ENCODE data around the gene TRIM56.
"Not testable (repeated sequence)": the region's sequence is repeated elsewhere in the genome, so short reads cannot be mapped to it uniquely, and the experiment has no call there.

The TRIM56 gene

DNA sequence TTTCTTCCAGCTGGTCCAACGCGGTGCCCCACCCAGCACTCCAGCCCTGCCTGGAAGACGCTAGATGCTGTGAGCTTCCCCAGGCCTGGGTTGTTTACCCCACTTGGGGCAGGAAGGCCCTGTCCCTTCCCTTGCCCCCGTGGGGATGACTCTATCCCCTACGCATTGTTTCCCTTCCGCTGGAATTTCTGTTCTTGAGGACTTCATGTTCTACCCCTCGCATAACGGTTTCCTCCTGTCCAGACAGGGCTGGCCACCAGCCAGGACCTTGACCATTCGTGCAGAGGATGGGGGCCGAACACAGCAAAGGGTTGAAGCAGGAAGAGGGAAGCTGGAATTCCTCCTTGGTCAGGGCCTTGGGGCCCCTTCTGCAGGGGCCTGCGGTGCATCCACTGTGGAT lies 27.0 kb downstream of the TRIM56 start:
- peaks cover 39% of the 10 kb centered on the region for H3K4me1 Mint-ChIP-seq (ENCODE audit: low read depth)
- intact Hi-C loops (cut with micrococcal nuclease): no loop called here
- H3K4me3 Mint-ChIP-seq: no peak overlapping the region
- no peak overlapping the region for H3K27ac Mint-ChIP-seq
- H3K27me3 Mint-ChIP-seq: peaks cover 25% of the 10 kb centered on the region
- H3K9me3 Mint-ChIP-seq: no peaks in the 10 kb centered on the region
- no peaks in the 10 kb centered on the region for H3K36me3 Mint-ChIP-seq (ENCODE audit: low read depth)

DNA sequence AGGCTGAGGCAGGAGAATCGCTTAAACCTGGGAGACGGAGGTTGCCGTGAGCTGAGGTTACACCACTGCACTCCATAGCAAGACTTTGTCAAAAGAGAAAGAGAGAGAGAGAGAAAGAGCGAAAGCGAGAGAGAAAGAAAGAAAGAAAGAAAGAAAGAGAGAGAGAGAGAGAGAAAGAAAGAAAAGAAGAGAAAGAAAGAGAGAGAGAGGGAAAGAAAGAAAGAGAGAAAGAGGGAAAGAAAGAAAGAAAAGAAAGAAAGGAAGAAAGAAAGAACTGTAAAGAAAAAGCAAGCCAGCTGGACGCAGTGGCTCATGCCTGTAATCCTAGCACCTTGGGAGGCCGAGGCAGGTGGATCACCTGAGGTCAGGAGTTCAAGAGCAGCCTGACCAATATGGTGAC lies 27.9 kb downstream of the TRIM56 start:
- H3K36me3 Mint-ChIP-seq (ENCODE audit: low read depth); H3K27ac Mint-ChIP-seq; H3K4me3 Mint-ChIP-seq; H3K9me3 Mint-ChIP-seq; intact Hi-C loops (cut with micrococcal nuclease): not testable (repeated sequence)
- Mint-ChIP-seq H3K4me1 (ENCODE audit: low read depth) (peaks cover 34% of the 10 kb centered on the region), H3K27me3 (peaks cover 34% of the 10 kb centered on the region)

DNA sequence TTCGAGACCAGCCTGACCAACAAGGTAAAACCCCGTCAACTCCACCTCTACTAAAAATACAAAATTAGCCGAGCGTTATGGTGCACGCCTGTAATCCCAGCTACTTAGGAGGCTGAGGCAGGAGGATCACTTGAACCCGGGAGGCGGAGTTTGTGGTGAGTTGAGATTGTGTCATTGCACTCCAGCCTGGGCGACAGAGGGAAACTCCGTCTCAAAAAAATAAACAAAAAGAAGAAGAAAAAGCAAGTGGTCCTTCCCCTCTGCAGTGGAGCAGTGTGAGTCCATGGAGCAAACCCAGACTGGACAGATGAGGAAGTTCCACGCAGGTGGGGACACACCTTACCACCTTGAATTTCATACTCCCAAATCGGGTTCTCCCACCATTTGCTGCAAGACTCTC lies 28.6 kb downstream of the TRIM56 start:
- Mint-ChIP-seq H3K27me3 (peaks cover 38% of the 10 kb centered on the region), H3K4me1 (ENCODE audit: low read depth) (peaks cover 30% of the 10 kb centered on the region), H3K27ac (no peak overlapping the region), H3K9me3 (no peaks in the 10 kb centered on the region), H3K36me3 (ENCODE audit: low read depth) (no peaks in the 10 kb centered on the region), H3K4me3 (no peak overlapping the region)
- intact Hi-C loops (cut with micrococcal nuclease): no loop called here

DNA sequence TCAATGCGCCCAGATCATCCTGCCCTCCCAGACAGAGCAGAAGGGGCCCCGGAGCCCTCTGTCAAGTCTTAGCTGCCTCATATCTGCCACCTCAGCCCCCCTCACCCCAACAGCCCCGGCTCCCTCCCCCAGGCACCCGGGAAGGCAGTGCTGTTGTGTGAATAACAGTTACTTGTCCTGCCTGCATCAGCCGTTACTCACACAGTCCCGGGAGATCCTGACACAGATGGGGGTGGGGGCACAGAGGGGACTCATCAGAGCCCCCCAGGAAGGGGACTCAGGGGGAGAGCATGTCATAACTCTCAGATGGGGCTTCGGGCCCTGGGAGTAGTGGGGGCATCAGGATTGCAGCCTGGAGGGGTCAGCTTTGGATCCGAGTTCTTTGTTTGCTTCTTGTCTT lies 29.2 kb downstream of the TRIM56 start:
- Mint-ChIP-seq H3K4me3 (no peak overlapping the region), H3K36me3 (ENCODE audit: low read depth) (no peaks in the 10 kb centered on the region), H3K4me1 (ENCODE audit: low read depth) (peaks cover 25% of the 10 kb centered on the region), H3K27ac (no peak overlapping the region), H3K9me3 (no peaks in the 10 kb centered on the region), H3K27me3 (peaks cover 40% of the 10 kb centered on the region)
- intact Hi-C loops (cut with micrococcal nuclease): no loop called here

DNA sequence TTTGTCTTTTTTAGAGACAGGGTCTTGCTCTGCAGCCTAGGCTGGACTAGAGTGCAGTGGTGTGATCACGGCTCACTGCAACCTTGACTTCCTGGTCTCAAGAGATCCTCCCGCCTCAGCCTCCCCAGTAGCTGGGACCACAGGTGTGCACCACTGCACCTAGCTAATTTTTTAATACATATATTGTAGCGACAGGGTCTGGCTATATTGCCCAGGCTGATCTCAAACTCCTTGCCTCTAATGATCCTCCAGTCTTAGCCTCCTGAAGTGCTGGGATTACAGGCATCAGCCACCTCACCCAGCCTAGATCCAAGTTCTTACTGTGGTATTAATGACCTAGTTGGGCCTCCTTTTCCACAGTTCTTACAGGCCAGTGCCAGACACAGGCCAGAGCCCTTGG lies 29.9 kb downstream of the TRIM56 start:
- Mint-ChIP-seq H3K36me3 (ENCODE audit: low read depth) (no peaks in the 10 kb centered on the region), H3K27ac (no peak overlapping the region), H3K27me3 (peaks cover 46% of the 10 kb centered on the region), H3K9me3 (no peaks in the 10 kb centered on the region), H3K4me3 (no peak overlapping the region), H3K4me1 (ENCODE audit: low read depth) (peaks cover 25% of the 10 kb centered on the region)
- intact Hi-C loops (cut with micrococcal nuclease): no loop called here

DNA sequence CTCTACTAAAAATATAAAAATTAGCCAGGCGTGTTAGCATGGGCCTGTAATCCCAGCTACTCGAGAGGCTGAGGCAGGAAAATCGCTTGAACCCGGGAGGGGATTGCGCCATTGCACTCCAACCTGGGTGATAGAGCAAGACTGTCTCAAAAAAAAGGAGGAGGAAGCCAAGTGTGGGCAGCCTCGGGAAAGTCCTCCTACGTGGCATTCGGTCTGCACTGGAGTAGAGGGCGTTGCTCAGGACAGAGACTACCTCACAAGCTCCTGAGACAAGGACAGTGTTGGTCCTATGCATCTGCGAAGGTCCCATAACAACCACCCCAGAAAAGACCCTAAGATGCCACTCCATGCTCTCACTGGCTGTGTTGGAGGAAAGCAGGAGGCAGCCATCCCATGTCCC lies 31.6 kb downstream of the TRIM56 start:
- intact Hi-C loops (cut with micrococcal nuclease): no loop called here
- peaks cover 62% of the 10 kb centered on the region for H3K27me3 Mint-ChIP-seq
- no peaks in the 10 kb centered on the region for H3K9me3 Mint-ChIP-seq
- no peaks in the 10 kb centered on the region for H3K36me3 Mint-ChIP-seq (ENCODE audit: low read depth)
- no peak overlapping the region for H3K4me3 Mint-ChIP-seq
- no peak overlapping the region for H3K27ac Mint-ChIP-seq
- peaks cover 32% of the 10 kb centered on the region for H3K4me1 Mint-ChIP-seq (ENCODE audit: low read depth)

DNA sequence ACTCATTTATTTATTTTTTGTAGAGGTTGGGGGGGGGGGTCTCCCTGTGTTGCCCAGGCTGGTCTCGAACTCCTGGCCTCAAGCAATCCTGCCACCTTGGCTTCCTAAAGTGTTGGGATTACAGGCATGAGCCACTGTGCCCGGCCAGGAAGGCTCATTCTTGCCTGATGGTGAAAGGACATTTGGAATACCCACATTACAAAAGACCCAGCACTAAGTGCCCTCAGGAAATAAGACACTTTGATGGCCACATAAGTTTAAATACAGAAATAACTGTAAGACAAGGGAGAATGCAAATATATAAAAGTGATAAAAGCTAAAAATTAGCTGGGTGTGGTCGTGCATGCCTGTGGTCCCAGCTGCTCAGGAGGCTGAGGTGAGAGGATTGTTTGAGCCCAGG lies 33.6 kb downstream of the TRIM56 start:
- Mint-ChIP-seq H3K27me3 (peaks cover 76% of the 10 kb centered on the region), H3K4me1 (ENCODE audit: low read depth) (peaks cover 44% of the 10 kb centered on the region), H3K27ac (no peak overlapping the region), H3K9me3 (no peaks in the 10 kb centered on the region), H3K4me3 (no peak overlapping the region), H3K36me3 (ENCODE audit: low read depth) (no peaks in the 10 kb centered on the region)
- intact Hi-C loops (cut with micrococcal nuclease): no loop called here

DNA sequence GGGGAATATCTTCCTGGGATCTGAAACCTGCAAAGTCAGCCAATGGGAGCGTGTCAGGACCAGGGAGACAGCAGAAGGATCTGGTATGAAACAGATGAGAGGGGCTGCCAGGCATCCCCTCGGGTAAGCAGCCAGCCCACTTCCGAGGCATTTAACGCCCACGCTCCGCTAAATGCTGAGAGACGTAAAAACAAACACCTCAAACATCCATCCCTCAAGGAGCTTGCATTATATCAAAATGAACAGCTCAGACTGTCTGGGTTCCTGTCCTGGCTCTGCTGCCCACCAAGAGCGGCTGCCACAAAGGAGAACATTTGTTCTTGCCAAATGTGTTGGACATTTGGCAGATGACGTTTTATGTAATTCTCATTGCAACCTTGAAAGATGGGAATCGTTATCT lies 34.6 kb downstream of the TRIM56 start:
- H3K27me3 Mint-ChIP-seq: peaks cover 74% of the 10 kb centered on the region
- no peaks in the 10 kb centered on the region for H3K36me3 Mint-ChIP-seq (ENCODE audit: low read depth)
- peaks cover 46% of the 10 kb centered on the region for H3K4me1 Mint-ChIP-seq (ENCODE audit: low read depth)
- intact Hi-C loops (cut with micrococcal nuclease): no loop called here
- no peak overlapping the region for H3K4me3 Mint-ChIP-seq
- H3K9me3 Mint-ChIP-seq: no peaks in the 10 kb centered on the region
- no peak overlapping the region for H3K27ac Mint-ChIP-seq

DNA sequence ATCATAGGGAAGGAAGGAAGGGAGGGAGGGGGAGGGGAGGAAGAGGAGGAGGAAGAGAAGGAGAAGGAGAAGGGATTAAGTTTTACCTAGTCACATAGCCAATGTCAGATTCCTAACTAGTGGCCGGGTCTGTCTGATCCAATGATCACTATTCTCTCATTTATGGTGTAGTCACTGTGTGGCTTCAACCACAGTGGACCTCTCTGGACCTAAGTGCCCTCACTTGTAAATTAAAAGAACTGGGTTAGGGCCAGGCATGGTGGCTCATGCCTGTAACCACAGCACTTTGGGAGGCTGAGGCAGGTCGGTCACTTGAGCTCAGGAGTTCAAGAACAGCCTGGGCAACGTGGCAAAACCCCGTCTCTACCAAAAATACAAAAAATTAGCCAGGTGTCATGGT lies 35.0 kb downstream of the TRIM56 start:
- Mint-ChIP-seq H3K4me3 (no peak overlapping the region), H3K4me1 (ENCODE audit: low read depth) (peaks cover 50% of the 10 kb centered on the region), H3K27me3 (peaks cover 76% of the 10 kb centered on the region), H3K36me3 (ENCODE audit: low read depth) (no peaks in the 10 kb centered on the region), H3K9me3 (no peaks in the 10 kb centered on the region), H3K27ac (no peak overlapping the region)
- intact Hi-C loops (cut with micrococcal nuclease): no loop called here

DNA sequence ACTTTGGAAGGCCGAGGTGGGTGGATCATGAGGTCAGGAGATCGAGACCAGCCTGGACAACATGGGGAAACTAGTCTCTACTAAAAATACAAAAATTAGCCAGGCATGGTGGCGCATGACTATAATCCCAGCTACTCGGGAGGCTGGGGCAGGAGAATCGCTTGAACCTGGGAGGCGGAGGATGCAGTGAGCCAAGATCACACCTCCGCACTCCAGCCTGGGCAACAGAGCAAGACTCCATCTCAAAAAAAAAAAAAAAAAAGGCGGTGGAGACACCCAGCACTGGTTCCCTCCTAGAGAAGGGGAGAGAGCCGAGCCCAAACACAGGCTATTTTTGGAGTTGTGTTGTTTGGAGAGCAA lies 36.3 kb downstream of the TRIM56 start:
- H3K4me3 Mint-ChIP-seq; H3K9me3 Mint-ChIP-seq; H3K36me3 Mint-ChIP-seq (ENCODE audit: low read depth); intact Hi-C loops (cut with micrococcal nuclease): not testable (repeated sequence)
- Mint-ChIP-seq H3K27me3 (peaks cover 81% of the 10 kb centered on the region), H3K27ac (peak overlapping the region; percentile 17), H3K4me1 (ENCODE audit: low read depth) (peaks cover 63% of the 10 kb centered on the region)

DNA sequence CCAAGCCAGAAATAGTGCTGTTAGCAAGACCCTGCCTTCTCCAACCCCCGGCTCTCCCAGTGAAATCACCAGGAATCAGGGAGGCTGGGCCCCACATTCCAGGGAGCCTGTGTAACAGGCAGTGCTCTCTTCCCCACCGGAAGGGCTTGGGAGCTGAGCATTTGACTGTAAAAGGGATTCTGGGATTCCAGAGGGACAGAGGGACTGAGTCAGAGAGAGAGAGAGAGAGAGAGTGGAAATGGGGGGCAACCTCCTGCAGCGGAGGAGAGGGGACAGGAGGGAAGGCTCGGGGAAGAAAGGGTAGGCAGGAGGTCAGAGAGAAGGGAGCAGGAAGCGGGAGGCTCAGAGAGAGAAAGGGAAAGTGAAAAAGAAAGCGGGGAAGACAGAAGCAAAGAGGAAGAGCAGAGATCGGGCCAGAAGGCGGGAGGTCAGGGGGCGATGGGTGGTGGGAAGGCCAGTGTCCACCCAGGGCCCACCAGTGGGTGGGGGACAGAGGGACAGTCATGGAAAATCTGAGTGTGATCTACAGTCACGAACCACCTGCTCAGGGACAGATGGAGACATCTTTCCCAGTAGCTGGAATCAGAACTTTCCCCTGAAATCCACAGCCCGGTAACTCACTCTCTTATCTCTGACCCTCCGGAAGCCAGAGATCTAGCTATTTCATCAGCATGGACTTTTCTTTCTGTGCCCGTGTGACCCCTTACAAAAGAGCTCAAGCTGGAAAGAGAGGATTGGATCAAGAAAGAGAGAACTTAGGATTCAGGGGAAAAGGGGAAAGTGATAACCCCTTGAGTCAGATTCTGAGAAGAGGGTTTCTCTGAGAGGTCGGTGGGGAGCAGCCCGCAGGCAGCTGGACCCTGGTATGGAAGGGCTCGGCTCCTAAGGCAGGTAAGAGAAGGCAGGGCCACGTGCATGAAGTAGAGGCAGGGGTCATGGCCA lies 37.0 kb downstream of the TRIM56 start:
- Mint-ChIP-seq H3K27me3 (peaks cover 84% of the 10 kb centered on the region), H3K9me3 (no peaks in the 10 kb centered on the region), H3K36me3 (ENCODE audit: low read depth) (no peaks in the 10 kb centered on the region), H3K4me3 (peak overlapping the region; percentile 68), H3K4me1 (ENCODE audit: low read depth) (peaks cover 65% of the 10 kb centered on the region), H3K27ac (peak overlapping the region; percentile 17)
- intact Hi-C loops (cut with micrococcal nuclease): no loop called here

DNA sequence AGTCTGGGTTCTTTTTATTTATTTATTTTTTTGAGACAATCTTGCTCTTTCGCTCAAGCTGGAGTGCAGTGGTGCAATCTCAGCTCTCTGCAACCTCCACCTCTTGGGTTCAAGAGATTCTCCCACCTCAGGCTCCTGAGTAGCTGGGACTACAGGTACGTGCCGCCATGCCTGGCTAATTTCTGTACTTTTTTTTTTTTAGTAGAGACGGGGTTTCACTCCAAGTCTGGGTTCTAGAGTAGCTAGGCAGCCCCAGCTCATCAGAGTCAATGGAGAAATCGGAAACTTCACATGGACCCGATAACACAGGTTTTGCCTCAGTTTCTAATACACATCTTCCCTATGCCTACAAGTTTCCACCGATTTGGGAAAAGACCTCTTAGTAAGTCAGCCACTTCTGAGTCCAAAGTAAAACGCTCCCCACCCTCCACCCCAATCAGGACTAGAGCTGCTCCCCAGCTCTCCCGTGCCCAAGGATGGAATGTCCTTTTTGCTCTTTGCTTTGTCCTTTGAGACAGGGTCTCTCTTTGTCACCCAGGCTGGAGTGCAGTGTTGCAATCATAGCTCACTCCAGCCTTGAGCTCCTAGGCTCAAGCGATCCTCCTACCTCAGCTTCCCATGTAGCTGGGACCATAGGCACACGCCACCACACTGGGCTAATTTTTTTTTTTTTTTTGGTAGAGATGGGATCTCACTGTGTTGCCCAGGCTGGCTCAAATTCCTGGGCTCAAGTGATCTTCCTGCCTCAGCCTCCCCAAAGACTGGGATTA lies 37.8 kb downstream of the TRIM56 start:
- no peak overlapping the region for H3K27ac Mint-ChIP-seq
- H3K4me3 Mint-ChIP-seq: no peak overlapping the region
- H3K27me3 Mint-ChIP-seq: peaks cover 83% of the 10 kb centered on the region
- no peaks in the 10 kb centered on the region for H3K9me3 Mint-ChIP-seq
- intact Hi-C loops (cut with micrococcal nuclease): no loop called here
- H3K4me1 Mint-ChIP-seq (ENCODE audit: low read depth): peaks cover 70% of the 10 kb centered on the region
- H3K36me3 Mint-ChIP-seq (ENCODE audit: low read depth): no peaks in the 10 kb centered on the region

DNA sequence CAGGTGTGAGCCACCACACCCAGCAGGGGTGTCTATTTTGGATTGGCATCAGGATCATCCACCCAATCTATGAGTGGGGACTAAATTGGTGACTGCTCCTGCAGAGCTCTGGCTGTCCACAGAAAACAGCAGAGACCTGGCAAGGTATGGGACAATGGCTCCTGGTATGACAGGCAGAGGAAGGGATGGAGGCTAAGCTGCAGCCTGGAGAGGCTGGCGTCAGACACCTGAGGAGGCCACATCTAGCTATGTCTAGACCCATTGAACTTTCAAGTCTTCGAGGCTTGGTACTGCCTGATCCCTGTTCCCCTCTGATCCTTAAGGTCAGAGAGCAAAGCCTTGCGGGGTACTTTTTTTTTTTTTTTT lies 38.4 kb downstream of the TRIM56 start:
- intact Hi-C loops (cut with micrococcal nuclease): no loop called here
- H3K4me1 Mint-ChIP-seq (ENCODE audit: low read depth): peaks cover 70% of the 10 kb centered on the region
- no peak overlapping the region for H3K27ac Mint-ChIP-seq
- H3K27me3 Mint-ChIP-seq: peaks cover 83% of the 10 kb centered on the region
- no peaks in the 10 kb centered on the region for H3K36me3 Mint-ChIP-seq (ENCODE audit: low read depth)
- no peak overlapping the region for H3K4me3 Mint-ChIP-seq
- H3K9me3 Mint-ChIP-seq: no peaks in the 10 kb centered on the region

DNA sequence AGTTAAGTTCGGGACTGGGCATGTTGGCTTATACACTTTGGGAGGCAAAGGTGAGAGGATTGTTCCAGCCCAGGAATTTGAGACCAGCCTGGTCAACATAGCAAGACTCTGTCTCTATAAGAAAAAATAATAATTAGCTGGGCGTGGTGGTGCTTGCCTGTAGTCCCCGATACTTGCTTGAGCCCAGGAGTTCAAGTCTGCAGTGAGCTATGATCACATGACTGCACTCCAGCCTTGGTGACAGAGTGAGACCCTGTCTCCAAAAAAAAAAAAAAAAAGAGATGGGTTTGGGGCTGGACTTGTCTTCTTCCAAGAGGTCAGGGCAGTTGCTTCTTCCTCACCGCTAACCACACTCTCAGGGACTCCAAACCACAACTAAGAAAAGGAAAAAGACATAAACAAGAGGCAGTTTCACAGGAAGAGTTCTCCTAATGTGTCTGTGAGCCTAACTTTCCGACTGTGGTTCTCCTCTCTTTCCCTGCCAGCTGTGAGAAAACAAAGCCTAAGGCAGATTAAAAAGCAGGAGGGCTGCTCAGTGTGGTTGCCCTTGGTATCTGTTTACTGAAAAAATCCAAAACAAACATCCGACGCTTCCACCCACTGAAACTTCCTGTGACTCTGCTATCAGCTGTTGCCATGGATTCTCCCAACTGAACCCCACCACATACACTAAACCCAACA lies 39.2 kb downstream of the TRIM56 start:
- H3K27ac Mint-ChIP-seq: peak overlapping the region; percentile 30
- H3K4me3 Mint-ChIP-seq: peak overlapping the region; percentile 35
- H3K4me1 Mint-ChIP-seq (ENCODE audit: low read depth): peaks cover 74% of the 10 kb centered on the region
- intact Hi-C loops (cut with micrococcal nuclease): no loop called here
- no peaks in the 10 kb centered on the region for H3K9me3 Mint-ChIP-seq
- H3K27me3 Mint-ChIP-seq: peaks cover 80% of the 10 kb centered on the region
- H3K36me3 Mint-ChIP-seq (ENCODE audit: low read depth): no peaks in the 10 kb centered on the region
